HepG2 (cell line): Measurements from ENCODE around the gene ACTR6. TPM values are rescaled to one million over a fixed set of nuclear protein-coding genes. Genes with fewer than 3 reads are reported as not detected.
A peak's percentile ranks its signal among the peaks of the same experiment; 100 is the strongest.

Experiments used
- CBFB ChIP-seq: sonication (generic); formaldehyde crosslinking; IDR thresholded peaks from 2 replicates; pipeline ENCODE4 v1.4.0; 2020; ENCODE audit warnings: missing genetic modification reagents
- E2F5 ChIP-seq: sonication (generic); formaldehyde crosslinking; conservative IDR thresholded peaks from 2 replicates; pipeline ENCODE4 v1.4.0; 2020; ENCODE audit warnings: missing genetic modification reagents
- FLYWCH1 ChIP-seq: sonication (generic); formaldehyde crosslinking; IDR thresholded peaks from 2 replicates; pipeline ENCODE4 v1.8.1; 2023; ENCODE audit warnings: mild to moderate bottlenecking, missing genetic modification reagents
- SPEN ChIP-seq: sonication (generic); formaldehyde crosslinking; IDR thresholded peaks from 2 replicates; pipeline ENCODE4 v1.5.1; 2020; ENCODE audit warnings: low read depth, mild to moderate bottlenecking, missing genetic modification reagents
- TCF7L2 ChIP-seq: IDR thresholded peaks from 2 replicates; pipeline ENCODE4 v1.6.1; 2011; ENCODE audit warnings: mild to moderate bottlenecking, low read depth, low read length, moderate library complexity
- YY1 ChIP-seq: IDR thresholded peaks from 2 replicates; pipeline ENCODE4 v1.6.1; 2011; ENCODE audit warnings: low read length, low read depth, moderate library complexity, mild to moderate bottlenecking; ENCODE audit not compliant: insufficient read depth, insufficient replicate concordance
- ZBTB2 ChIP-seq: sonication (generic); formaldehyde crosslinking; IDR thresholded peaks from 2 replicates; pipeline ENCODE4 v1.8.0; 2022; ENCODE audit warnings: low read depth, missing genetic modification reagents
- ZBTB40 ChIP-seq, 2 experiments: fragments of 450-650 bp in 1 of 2; sonication (generic) in 1 of 2; formaldehyde crosslinking in 1 of 2; IDR thresholded peaks; 2 replicates each; pipeline versions ENCODE4 v1.6.1 to v1.8.0; 2016 to 2022; ENCODE audit warnings: antibody characterized with exemption in 1 of 2, mild to moderate bottlenecking in 1 of 2, missing genetic modification reagents in 1 of 2
- ZNF383 ChIP-seq: sonication (generic); formaldehyde crosslinking; IDR thresholded peaks from 2 replicates; pipeline ENCODE4 v1.4.0; 2020; ENCODE audit warnings: missing genetic modification reagents, mild to moderate bottlenecking, borderline replicate concordance
- ZNF441 ChIP-seq: sonication (generic); formaldehyde crosslinking; IDR thresholded peaks from 2 replicates; pipeline ENCODE4 v1.7.0; 2021; ENCODE audit warnings: missing genetic modification reagents, borderline replicate concordance
- polyA plus RNA-seq, 8 experiments: library from polyadenylated mRNA; depleted of rRNA in 3 of 8; stranded (reverse) in 7 of 8; unstranded in 1 of 8; fragments of >200 nt; fragmentation: Illumina TruSeq in 4 of 8; extraction: Trizol in 4 of 8; gene quantifications; 2 replicates each; pipeline versions ENCODE4 v1.2.1 to v1.2.3, GENCODE V29; 2011 to 2016; ENCODE audit warnings: low read depth in 4 of 8, missing spikeins in 1 of 8, mixed read lengths in 1 of 8; ENCODE audit not compliant: insufficient read depth in 1 of 8
- total RNA-seq, 5 experiments: library from RNA; depleted of rRNA; stranded (reverse); fragments of >200 nt; fragmentation: Illumina TruSeq; extraction: Trizol; gene quantifications; 2 replicates each; pipeline ENCODE4 v1.2.3, GENCODE V29; 2016; ENCODE audit warnings: low read depth in 1 of 5
- TF ChIP-seq, protein P1 (sequence below), 2 experiments: sonication (generic) in 1 of 2; formaldehyde crosslinking in 1 of 2; IDR thresholded peaks; 2 replicates each; pipeline versions ENCODE4 v1.4.0 to v1.6.1; 2016 to 2020; ENCODE audit warnings: borderline replicate concordance in 1 of 2, low read depth in 1 of 2, mild to moderate bottlenecking in 1 of 2, missing genetic modification reagents in 1 of 2

The ACTR6 gene
- total and polyA plus RNA-seq, 2 of the 13 experiments (the other 11 are each of a cell fraction or from before 2014, with no cell fraction given): 12.9 to 22.4 TPM

- TF ChIP-seq ZBTB40 (IDR thresholded peaks at IDR 0.05): no peak
- peak; percentile 21; the same call in 1 of the 2 replicates for TF ChIP-seq ZBTB40 (CRISPR knock-in tag; IDR thresholded peaks at IDR 0.05)
- no peak for TF ChIP-seq FLYWCH1
- TF ChIP-seq, protein P1, sequence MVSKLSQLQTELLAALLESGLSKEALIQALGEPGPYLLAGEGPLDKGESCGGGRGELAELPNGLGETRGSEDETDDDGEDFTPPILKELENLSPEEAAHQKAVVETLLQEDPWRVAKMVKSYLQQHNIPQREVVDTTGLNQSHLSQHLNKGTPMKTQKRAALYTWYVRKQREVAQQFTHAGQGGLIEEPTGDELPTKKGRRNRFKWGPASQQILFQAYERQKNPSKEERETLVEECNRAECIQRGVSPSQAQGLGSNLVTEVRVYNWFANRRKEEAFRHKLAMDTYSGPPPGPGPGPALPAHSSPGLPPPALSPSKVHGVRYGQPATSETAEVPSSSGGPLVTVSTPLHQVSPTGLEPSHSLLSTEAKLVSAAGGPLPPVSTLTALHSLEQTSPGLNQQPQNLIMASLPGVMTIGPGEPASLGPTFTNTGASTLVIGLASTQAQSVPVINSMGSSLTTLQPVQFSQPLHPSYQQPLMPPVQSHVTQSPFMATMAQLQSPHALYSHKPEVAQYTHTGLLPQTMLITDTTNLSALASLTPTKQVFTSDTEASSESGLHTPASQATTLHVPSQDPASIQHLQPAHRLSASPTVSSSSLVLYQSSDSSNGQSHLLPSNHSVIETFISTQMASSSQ (IDR thresholded peaks at IDR 0.05; ENCODE audit: low read depth): peak; percentile 42; the same call in 1 of the 2 replicates
- TF ChIP-seq, protein P1 (CRISPR knock-in tag; IDR thresholded peaks at IDR 0.05; ENCODE audit: borderline replicate concordance): no peak
- TF ChIP-seq TCF7L2: no peak
- 0 out of 2 replicates have a peak, but pooled peaks have one; percentile 28 for TF ChIP-seq ZNF383
- TF ChIP-seq ZBTB2: no peak
- peak; percentile 50 for TF ChIP-seq YY1
- no peak for TF ChIP-seq ZNF441 (CRISPR knock-in tag)
- peak; percentile 57; the same call in 1 of the 2 replicates for TF ChIP-seq CBFB (CRISPR knock-in tag)
- no peak for TF ChIP-seq E2F5
- peak; percentile 80 for TF ChIP-seq SPEN (CRISPR knock-in tag)
These were observed at the start of gene ACTR6 (continued) for GRCh38 chr12:100200463-100201181.
